NT2/D1 (cell line): ENCODE results near the gene PPP6R3.

Experiments used
- DNase-seq: peaks from one replicate; pipeline ENCODE4 v3.0.0-alpha.2; 2011; ENCODE audit warnings: low read depth, low spot score
- H3K27me3 ChIP-seq: 2 replicates; pipeline ENCODE4 v1.6.0; 2011; ENCODE audit warnings: mild to moderate bottlenecking; ENCODE audit not compliant: insufficient read length, insufficient read depth
- H3K36me3 ChIP-seq: 2 replicates; pipeline ENCODE4 v1.6.1; 2011; ENCODE audit warnings: mild to moderate bottlenecking, low read length, mixed read lengths; ENCODE audit not compliant: insufficient read depth, insufficient read length
- H3K4me1 ChIP-seq: 2 replicates; pipeline ENCODE4 v1.5.1; 2011; ENCODE audit not compliant: insufficient read depth, insufficient read length
- H3K4me3 ChIP-seq: 2 replicates; pipeline ENCODE4 v1.5.1; 2011; ENCODE audit warnings: low read depth; ENCODE audit not compliant: insufficient read length
- H3K9ac ChIP-seq: 2 replicates; pipeline ENCODE4 v1.6.0; 2011; ENCODE audit warnings: low read depth; ENCODE audit not compliant: insufficient read length
- H3K9me3 ChIP-seq: 2 replicates; pipeline ENCODE4 v1.5.1; 2011; ENCODE audit warnings: mild to moderate bottlenecking, low read length; ENCODE audit not compliant: insufficient read depth
- SUZ12 ChIP-seq: IDR thresholded peaks from 2 replicates; pipeline ENCODE4 v1.6.1; 2011; ENCODE audit not compliant: insufficient read length, insufficient read depth; ENCODE audit errors: extremely low read depth
- YY1 ChIP-seq: IDR thresholded peaks from 2 replicates; pipeline ENCODE4 v1.6.1; 2011; ENCODE audit not compliant: insufficient read length, insufficient read depth
- ZNF274 ChIP-seq: IDR thresholded peaks from 2 replicates; pipeline ENCODE4 v1.6.1; 2011; ENCODE audit warnings: mild to moderate bottlenecking, low read depth, low read length

The PPP6R3 gene

GRCh38 chr11:68567553-68567952 lies 107.0 kb downstream of the PPP6R3 start:
- Histone ChIP-seq H3K9me3 (no peaks in the 10 kb centered on the region), H3K27me3 (no peaks in the 10 kb centered on the region), H3K9ac (no peak overlapping the region), H3K4me1 (no peaks in the 10 kb centered on the region), H3K4me3 (no peak overlapping the region), H3K36me3 (peaks cover 68% of the 10 kb centered on the region)
- DNase-seq = no peak
- no peak for TF ChIP-seq YY1
- no peak for TF ChIP-seq ZNF274
- TF ChIP-seq SUZ12 = no peak

- Histone ChIP-seq H3K9ac (no peak overlapping the region), H3K27me3 (no peaks in the 10 kb centered on the region), H3K4me3 (no peak overlapping the region), H3K4me1 (no peaks in the 10 kb centered on the region), H3K36me3 (peaks cover 60% of the 10 kb centered on the region), H3K9me3 (no peaks in the 10 kb centered on the region)
- no peak for TF ChIP-seq YY1
- no peak for TF ChIP-seq SUZ12
- no peak for TF ChIP-seq ZNF274
- no peak for DNase-seq
Observed at GRCh38 chr11:68569357-68569756, 108.8 kb downstream of the PPP6R3 start.

GRCh38 chr11:68570691-68571090 lies 110.1 kb downstream of the PPP6R3 start:
- no peaks in the 10 kb centered on the region for H3K27me3 ChIP-seq
- H3K9me3 ChIP-seq = no peaks in the 10 kb centered on the region
- H3K9ac ChIP-seq = no peak overlapping the region
- H3K36me3 ChIP-seq = peaks cover 57% of the 10 kb centered on the region
- no peak overlapping the region for H3K4me3 ChIP-seq
- DNase-seq = no peak
- H3K4me1 ChIP-seq = no peaks in the 10 kb centered on the region
- TF ChIP-seq SUZ12 (no peak), YY1 (no peak), ZNF274 (no peak)

GRCh38 chr11:68574308-68574707 lies 113.8 kb downstream of the PPP6R3 start:
- H3K4me3 ChIP-seq = no peak overlapping the region
- H3K9ac ChIP-seq = no peak overlapping the region
- no peaks in the 10 kb centered on the region for H3K27me3 ChIP-seq
- H3K36me3 ChIP-seq = peaks cover 68% of the 10 kb centered on the region
- H3K9me3 ChIP-seq = no peaks in the 10 kb centered on the region
- TF ChIP-seq SUZ12 (no peak), ZNF274 (no peak), YY1 (no peak)
- DNase-seq = no peak
- no peaks in the 10 kb centered on the region for H3K4me1 ChIP-seq

GRCh38 chr11:68575025-68575665 lies 114.6 kb downstream of the PPP6R3 start:
- Histone ChIP-seq H3K27me3 (no peaks in the 10 kb centered on the region), H3K4me3 (no peak overlapping the region), H3K36me3 (peaks cover 72% of the 10 kb centered on the region), H3K9me3 (no peaks in the 10 kb centered on the region), H3K9ac (no peak overlapping the region), H3K4me1 (no peaks in the 10 kb centered on the region)
- no peak for TF ChIP-seq YY1
- TF ChIP-seq ZNF274 = no peak
- TF ChIP-seq SUZ12 = no peak
- no peak for DNase-seq

- TF ChIP-seq ZNF274 = no peak
- TF ChIP-seq YY1 = no peak
- no peak for TF ChIP-seq SUZ12
- no peaks in the 10 kb centered on the region for H3K27me3 ChIP-seq
- H3K9ac ChIP-seq = no peak overlapping the region
- no peaks in the 10 kb centered on the region for H3K4me1 ChIP-seq
- no peak overlapping the region for H3K4me3 ChIP-seq
- no peaks in the 10 kb centered on the region for H3K9me3 ChIP-seq
- peaks cover 73% of the 10 kb centered on the region for H3K36me3 ChIP-seq
- no peak for DNase-seq
Observed at GRCh38 chr11:68579455-68579854, 118.9 kb downstream of the PPP6R3 start.

- no peaks in the 10 kb centered on the region for H3K9me3 ChIP-seq
- H3K4me3 ChIP-seq = no peak overlapping the region
- no peak overlapping the region for H3K9ac ChIP-seq
- no peaks in the 10 kb centered on the region for H3K27me3 ChIP-seq
- TF ChIP-seq ZNF274 = no peak
- no peak for TF ChIP-seq SUZ12
- TF ChIP-seq YY1 = no peak
- no peak for DNase-seq
- H3K36me3 ChIP-seq = peaks cover 70% of the 10 kb centered on the region
- H3K4me1 ChIP-seq = no peaks in the 10 kb centered on the region
Observed at GRCh38 chr11:68581439-68581838, 120.9 kb downstream of the PPP6R3 start.

GRCh38 chr11:68581901-68582300 lies 121.3 kb downstream of the PPP6R3 start:
- no peak overlapping the region for H3K9ac ChIP-seq
- DNase-seq = no peak
- H3K4me1 ChIP-seq = no peaks in the 10 kb centered on the region
- no peak for TF ChIP-seq SUZ12
- TF ChIP-seq YY1 = no peak
- TF ChIP-seq ZNF274 = no peak
- peaks cover 71% of the 10 kb centered on the region for H3K36me3 ChIP-seq
- H3K4me3 ChIP-seq = no peak overlapping the region
- no peaks in the 10 kb centered on the region for H3K27me3 ChIP-seq
- no peaks in the 10 kb centered on the region for H3K9me3 ChIP-seq
